Mononuclear cell (primary cell): ENCODE results near the gene CAVIN3. TPM values are rescaled to one million over a fixed set of nuclear protein-coding genes. Genes with fewer than 3 reads are reported as not detected.

ENCODE experiments used
- H3K27me3 ChIP-seq: 2 replicates; pipeline ENCODE4 v1.6.0; 2011; ENCODE audit warnings: low read length, control low read depth; ENCODE audit not compliant: insufficient read depth
- H3K4me1 ChIP-seq: 2 replicates; pipeline ENCODE4 v1.5.1; 2011; ENCODE audit warnings: mild to moderate bottlenecking, low read length, control low read depth; ENCODE audit not compliant: insufficient read depth
- H3K4me3 ChIP-seq: 2 replicates; pipeline ENCODE4 v1.5.1; 2011; ENCODE audit warnings: mild to moderate bottlenecking, low read length, moderate library complexity
- H3K9me3 ChIP-seq: 2 replicates; pipeline ENCODE4 v1.5.1; 2011; ENCODE audit warnings: low read depth, mild to moderate bottlenecking, control low read depth, low read length
- total RNA-seq: library from RNA; depleted of rRNA; stranded (reverse); fragments of >200 nt; gene quantifications from one replicate; pipeline ENCODE4 v1.2.3, GENCODE V29; 2012

CAVIN3 gene
- total RNA-seq, result 1.8 TPM

GRCh38 chr11:6320411-6321155 is at the start of gene CAVIN3:
Gene CAVIN3 (minus strand): TSS chr11:6320501. CDS start chr11:6320476, 25 bp downstream.
- Histone ChIP-seq H3K27me3 (peaks cover 44% of the 10 kb centered on the region), H3K4me3 (no peak within 1 kb of the TSS), H3K4me1 (peaks cover 31% of the 10 kb centered on the region), H3K9me3 (no peaks in the 10 kb centered on the region)

DNA sequence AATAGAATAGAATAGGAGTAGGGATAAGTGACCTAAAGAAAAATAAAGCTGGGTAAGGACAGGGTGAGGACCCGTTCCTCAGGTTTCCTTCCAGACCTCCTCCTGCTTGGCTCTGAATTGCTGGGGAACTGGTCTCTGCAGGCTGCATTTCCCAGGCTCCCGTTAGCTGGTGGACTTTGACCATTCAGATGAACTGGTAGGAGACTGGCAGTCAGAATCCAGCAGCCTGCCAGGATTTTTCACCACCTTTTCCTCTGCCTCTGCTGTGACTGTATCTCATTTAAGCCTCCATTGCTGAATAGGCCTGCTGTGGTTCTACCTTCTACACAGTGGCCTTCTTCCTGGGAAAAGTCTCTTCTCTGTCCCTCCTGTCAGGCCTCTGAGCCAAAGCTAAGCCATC is 45.4 kb upstream of the CAVIN3 start:
- Histone ChIP-seq H3K4me3 (no peak overlapping the region), H3K4me1 (no peaks in the 10 kb centered on the region), H3K9me3 (no peaks in the 10 kb centered on the region), H3K27me3 (no peaks in the 10 kb centered on the region)

- Histone ChIP-seq H3K9me3 (no peaks in the 10 kb centered on the region), H3K4me1 (no peaks in the 10 kb centered on the region), H3K27me3 (no peaks in the 10 kb centered on the region), H3K4me3 (no peak overlapping the region)
Observed at GRCh38 chr11:6362873-6363678, 42.8 kb upstream of the CAVIN3 start.

DNA sequence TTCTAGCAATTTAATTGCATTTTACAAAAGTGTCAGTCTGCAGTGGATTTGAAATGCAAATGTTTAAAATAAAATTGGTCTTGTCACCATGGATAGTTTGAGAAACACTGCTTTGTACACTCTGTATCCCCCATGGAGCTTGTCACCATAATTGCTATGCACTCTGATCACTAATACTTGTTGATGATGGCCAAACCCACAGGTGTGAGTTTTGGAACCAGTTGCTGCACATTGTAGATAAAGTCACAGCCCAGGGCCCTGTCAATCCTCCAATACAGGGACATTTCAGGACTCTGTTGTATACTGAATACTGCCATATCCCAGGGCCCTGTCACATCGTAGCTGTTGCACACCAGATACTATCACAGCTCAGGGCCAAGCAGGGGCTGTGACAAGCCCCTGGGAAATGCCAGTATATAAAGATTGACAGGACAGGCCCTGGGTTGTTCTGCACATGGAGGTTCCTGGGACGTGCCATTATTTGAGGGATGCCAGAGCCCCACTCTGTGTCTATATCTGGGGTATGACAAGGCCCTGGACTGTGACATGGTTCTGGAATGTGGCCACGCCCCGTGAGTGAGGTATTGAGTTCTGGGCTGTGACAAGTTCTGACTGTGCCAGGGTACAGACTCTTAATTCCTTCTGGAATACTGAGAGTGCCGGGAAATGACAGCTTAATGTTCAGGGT is 42.0 kb upstream of the CAVIN3 start:
- Histone ChIP-seq H3K9me3 (no peaks in the 10 kb centered on the region), H3K27me3 (no peaks in the 10 kb centered on the region), H3K4me1 (no peaks in the 10 kb centered on the region), H3K4me3 (no peak overlapping the region)

- Histone ChIP-seq H3K4me1 (no peaks in the 10 kb centered on the region), H3K9me3 (no peaks in the 10 kb centered on the region)
Observed at GRCh38 chr11:6360183-6360582, 39.9 kb upstream of the CAVIN3 start.

DNA sequence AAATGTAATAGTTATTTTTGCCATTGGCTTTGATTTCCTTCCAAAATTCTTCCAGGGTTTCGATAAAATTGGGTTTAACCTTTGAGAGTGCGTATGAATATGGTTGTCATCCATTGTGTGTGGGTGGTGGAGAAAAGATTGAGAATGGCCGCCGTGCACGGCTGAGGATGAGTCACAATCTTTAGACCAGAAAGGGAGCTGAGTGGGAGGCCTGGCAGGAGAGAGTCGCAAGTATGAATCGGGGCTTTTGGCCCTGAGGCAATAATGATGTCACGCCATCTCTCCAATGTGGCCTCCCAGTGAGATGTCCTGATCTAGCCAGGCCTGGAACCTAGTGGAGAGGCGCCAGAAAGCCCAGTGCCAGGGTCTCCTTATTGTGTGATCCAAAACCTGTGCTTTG is 36.9 kb upstream of the CAVIN3 start:
- no peaks in the 10 kb centered on the region for H3K4me1 ChIP-seq
- peaks cover 1% of the 10 kb centered on the region for H3K27me3 ChIP-seq
- no peak overlapping the region for H3K4me3 ChIP-seq
- no peaks in the 10 kb centered on the region for H3K9me3 ChIP-seq

More at GRCh38 chr11:6360183-6360582, 39.9 kb upstream of the CAVIN3 start:
- H3K27me3 ChIP-seq, result no peaks in the 10 kb centered on the region
- H3K4me3 ChIP-seq, result no peak overlapping the region

DNA sequence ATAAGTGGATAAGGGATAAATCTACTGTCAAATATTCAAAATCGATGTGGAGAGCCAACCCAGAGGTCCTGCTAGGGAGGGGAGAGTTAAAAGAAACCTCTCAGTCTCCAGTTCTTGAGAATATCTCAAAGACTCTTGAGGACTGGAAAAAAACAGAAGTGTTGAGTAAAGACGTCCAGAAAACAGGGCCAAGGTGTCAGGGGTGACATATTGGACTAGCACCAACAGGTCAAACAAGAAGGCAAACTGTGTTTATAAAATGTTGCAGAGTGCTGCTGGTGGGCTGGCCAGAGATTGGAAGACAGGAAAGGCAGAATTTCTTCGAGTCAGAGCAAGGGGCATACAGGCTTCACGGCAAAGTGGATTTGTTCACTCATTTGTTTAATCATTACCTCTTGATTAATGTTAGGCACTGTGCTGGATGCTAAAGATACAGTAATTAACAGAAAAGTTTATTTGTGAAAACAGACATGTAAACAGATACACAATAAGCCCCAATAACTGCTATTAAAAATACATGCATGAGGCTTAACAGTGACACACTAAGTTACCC is 36.3 kb upstream of the CAVIN3 start:
- Histone ChIP-seq H3K27me3 (peaks cover 3% of the 10 kb centered on the region), H3K4me3 (no peak overlapping the region), H3K9me3 (no peaks in the 10 kb centered on the region), H3K4me1 (no peaks in the 10 kb centered on the region)

DNA sequence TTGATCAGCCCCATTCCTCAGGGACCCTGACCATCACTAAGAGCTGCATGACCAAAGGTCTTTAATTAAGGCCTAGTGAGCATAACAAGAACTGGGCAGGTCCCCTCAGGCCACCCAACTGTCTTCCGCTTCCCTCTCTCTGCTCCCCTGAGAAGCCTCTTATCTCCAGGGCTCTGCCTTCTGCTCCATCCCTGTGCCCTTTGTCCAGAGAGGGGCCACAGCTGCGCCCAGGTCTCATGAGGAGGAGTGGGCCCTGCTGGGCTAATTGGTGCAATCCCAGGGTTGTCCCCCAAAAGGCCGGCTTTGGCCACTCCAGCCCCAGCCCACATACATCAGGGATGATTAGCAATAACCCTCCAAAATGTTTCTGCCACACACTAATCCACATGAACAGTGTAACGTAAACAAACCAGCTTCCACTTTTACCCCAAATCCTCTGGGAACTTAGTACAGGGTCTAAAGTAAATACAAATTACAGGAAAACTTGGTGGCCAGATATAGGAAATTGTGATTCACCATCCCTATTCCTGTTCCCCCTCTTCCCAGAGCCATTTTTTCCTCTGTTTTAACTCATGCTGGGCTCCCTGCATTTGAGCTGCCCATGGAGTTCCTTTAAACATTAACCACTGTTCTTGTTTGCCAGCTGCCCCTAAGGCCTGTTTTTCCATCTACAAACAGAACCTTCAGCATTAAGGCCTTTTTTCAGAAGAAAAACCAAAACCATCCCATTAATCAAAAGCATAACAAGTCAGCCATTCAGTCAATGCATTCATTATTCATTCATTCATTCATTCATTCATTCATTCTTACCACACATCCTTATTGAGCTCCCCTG is 34.6 kb upstream of the CAVIN3 start:
- H3K4me1 ChIP-seq, result no peaks in the 10 kb centered on the region
- H3K4me3 ChIP-seq, result no peak overlapping the region
- H3K27me3 ChIP-seq, result peaks cover 3% of the 10 kb centered on the region
- H3K9me3 ChIP-seq, result no peaks in the 10 kb centered on the region

DNA sequence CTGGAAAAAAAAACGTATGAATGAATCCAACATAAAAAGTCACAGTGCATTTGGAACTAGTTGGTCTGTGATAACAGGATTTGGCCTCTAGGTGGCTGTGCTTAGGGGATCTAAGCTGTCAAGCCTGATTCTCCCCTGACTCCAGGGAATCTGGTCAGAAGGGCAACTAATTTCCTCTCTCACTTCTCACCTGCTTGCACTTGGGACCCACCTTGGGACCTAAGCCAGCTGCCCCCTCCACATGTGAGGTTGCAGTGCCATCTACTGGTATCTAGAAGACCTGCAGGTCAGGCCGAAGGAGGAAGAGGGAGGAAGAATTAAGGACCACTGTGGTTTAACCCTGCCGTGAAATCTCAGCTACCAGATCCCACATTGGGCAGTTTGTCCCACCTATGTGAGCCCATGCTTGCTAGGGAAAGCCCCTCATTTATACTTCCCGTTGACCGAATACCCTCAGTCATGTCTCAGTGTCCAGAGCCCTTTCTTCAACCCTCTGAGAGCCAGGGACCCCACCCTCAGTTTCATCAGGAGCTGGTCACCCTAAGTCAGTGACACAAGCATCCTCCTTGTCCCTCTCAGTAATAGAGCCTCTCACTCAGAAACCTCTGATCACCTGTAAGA is 33.2 kb upstream of the CAVIN3 start:
- Histone ChIP-seq H3K9me3 (no peaks in the 10 kb centered on the region), H3K4me3 (no peak overlapping the region), H3K27me3 (peaks cover 3% of the 10 kb centered on the region), H3K4me1 (no peaks in the 10 kb centered on the region)

DNA sequence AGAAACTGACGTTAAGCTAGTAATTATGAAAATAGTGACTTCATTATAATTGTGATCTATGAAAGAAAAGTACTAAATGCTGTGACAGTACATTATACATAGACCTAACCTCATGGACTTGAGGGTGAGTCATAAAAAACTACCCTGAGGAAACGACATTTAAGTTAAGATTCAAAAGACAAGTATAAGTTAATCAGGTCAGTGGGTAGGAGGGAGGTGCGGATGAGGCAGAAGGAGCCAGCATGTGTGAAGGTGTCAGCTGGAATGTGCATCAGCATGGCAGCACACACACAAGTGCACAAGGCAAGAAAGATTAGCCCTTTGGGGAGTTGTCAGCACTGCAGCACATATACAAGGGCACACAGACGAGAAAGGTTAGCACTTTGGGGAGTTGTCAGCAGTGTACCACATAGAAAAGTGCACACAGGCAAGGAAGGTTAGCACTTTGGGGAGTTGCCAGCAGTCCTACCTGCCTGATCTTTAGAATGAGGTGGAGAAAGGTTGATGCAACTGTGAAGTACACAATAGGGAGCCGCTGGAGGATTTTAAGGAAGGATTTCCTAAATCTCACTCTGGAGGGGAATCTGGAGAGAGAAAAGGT is 31.6 kb upstream of the CAVIN3 start:
- no peaks in the 10 kb centered on the region for H3K9me3 ChIP-seq
- H3K4me1 ChIP-seq, result no peaks in the 10 kb centered on the region
- H3K4me3 ChIP-seq, result no peak overlapping the region
- H3K27me3 ChIP-seq, result peaks cover 3% of the 10 kb centered on the region

- Histone ChIP-seq H3K27me3 (peaks cover 3% of the 10 kb centered on the region), H3K9me3 (no peaks in the 10 kb centered on the region), H3K4me1 (no peaks in the 10 kb centered on the region), H3K4me3 (no peak overlapping the region)
Observed at GRCh38 chr11:6350486-6350885, 30.2 kb upstream of the CAVIN3 start.

- H3K27me3 ChIP-seq, result peaks cover 3% of the 10 kb centered on the region
- H3K9me3 ChIP-seq, result no peaks in the 10 kb centered on the region
Observed at GRCh38 chr11:6350043-6350442, 29.7 kb upstream of the CAVIN3 start.

GRCh38 chr11:6345366-6345765 is 25.1 kb upstream of the CAVIN3 start:
- Histone ChIP-seq H3K27me3 (no peaks in the 10 kb centered on the region), H3K4me1 (no peaks in the 10 kb centered on the region), H3K9me3 (no peaks in the 10 kb centered on the region), H3K4me3 (no peak overlapping the region)

More at GRCh38 chr11:6350043-6350442, 29.7 kb upstream of the CAVIN3 start:
- no peaks in the 10 kb centered on the region for H3K4me1 ChIP-seq
- no peak overlapping the region for H3K4me3 ChIP-seq

DNA sequence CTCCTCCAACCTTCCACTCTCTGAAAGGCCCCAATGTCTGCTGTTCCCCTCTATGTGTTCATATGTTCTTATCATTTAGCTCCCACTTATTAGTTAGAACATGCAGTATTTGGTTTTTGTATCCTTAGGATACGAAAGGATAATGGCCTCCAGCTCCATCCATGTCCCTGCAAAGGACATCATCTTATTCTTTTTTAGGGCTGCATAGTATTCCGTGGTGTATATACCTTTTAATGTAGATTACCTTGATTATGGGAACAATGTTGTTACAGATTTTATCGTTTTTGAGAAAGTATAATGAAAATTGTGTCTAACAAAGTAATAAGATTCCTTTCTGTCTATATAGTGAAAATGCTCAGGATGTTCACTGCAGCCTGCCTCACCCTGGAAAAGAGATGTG is 16.0 kb upstream of the CAVIN3 start:
- Histone ChIP-seq H3K4me1 (no peaks in the 10 kb centered on the region), H3K4me3 (no peak overlapping the region), H3K9me3 (no peaks in the 10 kb centered on the region), H3K27me3 (peaks cover 13% of the 10 kb centered on the region)
